IMR-90 (cell line): ENCODE data around the gene TEX53.

Experiments
- NFE2L2 ChIP-seq: fragments of 150-350 bp; IDR thresholded peaks from 2 replicates; pipeline ENCODE4 v1.6.1; 2016; ENCODE audit warnings: low read depth, mild to moderate bottlenecking, low read length
- POLR2A ChIP-seq: IDR thresholded peaks from 2 replicates; pipeline ENCODE4 v1.6.1; 2012; ENCODE audit warnings: mild to moderate bottlenecking, low read depth, low read length

DNA sequence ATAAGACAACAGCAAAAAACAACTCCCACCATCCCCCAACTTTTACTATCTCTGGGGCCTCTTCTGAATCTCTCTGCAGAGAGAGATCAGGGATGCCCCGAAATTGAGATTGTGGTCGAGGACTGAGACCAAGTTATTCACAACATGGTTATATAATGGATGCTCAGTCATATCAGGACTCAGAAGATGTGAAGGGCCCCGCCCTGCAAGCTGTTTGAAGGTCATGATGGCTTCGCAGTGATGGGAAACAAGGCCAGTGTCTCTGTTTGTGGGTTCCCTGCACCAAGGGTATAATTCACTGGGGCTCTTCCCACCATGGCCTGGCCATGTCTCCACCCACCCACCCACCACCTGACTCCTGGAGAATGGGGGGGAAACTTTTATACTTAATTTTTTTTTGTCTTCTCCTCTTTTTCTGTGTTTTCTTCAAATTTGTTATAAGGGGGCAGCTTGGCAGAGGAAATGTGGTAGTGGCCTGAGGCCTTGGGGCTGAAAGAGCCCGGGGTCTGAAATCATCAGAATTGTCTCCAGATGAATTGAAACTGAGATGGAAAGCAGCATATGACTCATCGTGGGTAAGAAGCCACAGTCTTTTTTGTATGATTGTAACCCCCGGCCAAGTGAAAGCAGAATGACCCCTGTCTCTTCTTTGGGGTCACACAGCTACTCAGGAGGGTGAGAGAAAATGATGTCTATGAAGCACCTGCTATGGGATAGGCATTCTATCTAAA is 39.4 kb upstream of the TEX53 start:
- TF ChIP-seq POLR2A (no peak), NFE2L2 (no peak)
